AG09319 (cell line): ENCODE results near the gene LIG4.
"Not testable (repeated sequence)": the region's sequence is repeated elsewhere in the genome, so short reads cannot be mapped to it uniquely, and the experiment has no call there.

ENCODE experiments used
- DNase-seq: peaks from one replicate; pipeline ENCODE4 v3.0.0-alpha.2; 2010; ENCODE audit warnings: low read depth; ENCODE audit errors: extremely low read depth
- CTCF ChIP-seq: IDR thresholded peaks from 2 replicates; pipeline ENCODE4 v1.5.1; 2011; ENCODE audit warnings: low read depth, mild to moderate bottlenecking, inconsistent platforms, low read length, moderate library complexity

LIG4 gene

DNA sequence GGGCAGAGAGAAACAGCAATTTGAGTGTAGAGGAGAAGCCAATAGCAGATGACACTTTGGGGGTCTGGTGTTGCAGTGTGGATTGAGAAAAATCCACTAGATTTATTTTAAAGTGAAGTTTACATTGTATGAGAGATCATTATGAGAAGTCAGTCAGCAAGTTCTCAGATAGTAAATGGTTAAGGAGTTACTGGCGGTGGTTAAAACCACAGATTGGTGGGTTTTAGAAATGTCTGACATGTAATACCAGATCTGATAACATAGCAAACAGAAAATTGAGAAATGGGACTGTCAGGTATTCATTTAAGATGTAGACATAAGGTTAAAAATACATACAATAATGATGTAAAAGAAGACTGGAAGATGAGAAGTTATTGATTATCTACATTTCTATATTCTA is 10.1 kb upstream of the LIG4 start:
- TF ChIP-seq CTCF = no peak
- DNase-seq = no peak

- no peak for DNase-seq
- no peak for TF ChIP-seq CTCF
Measured at GRCh38 chr13:108223687-108224503, 8.6 kb upstream of the LIG4 start.

- no peak for DNase-seq
Measured at GRCh38 chr13:108220041-108220440, 4.7 kb upstream of the LIG4 start.

DNA sequence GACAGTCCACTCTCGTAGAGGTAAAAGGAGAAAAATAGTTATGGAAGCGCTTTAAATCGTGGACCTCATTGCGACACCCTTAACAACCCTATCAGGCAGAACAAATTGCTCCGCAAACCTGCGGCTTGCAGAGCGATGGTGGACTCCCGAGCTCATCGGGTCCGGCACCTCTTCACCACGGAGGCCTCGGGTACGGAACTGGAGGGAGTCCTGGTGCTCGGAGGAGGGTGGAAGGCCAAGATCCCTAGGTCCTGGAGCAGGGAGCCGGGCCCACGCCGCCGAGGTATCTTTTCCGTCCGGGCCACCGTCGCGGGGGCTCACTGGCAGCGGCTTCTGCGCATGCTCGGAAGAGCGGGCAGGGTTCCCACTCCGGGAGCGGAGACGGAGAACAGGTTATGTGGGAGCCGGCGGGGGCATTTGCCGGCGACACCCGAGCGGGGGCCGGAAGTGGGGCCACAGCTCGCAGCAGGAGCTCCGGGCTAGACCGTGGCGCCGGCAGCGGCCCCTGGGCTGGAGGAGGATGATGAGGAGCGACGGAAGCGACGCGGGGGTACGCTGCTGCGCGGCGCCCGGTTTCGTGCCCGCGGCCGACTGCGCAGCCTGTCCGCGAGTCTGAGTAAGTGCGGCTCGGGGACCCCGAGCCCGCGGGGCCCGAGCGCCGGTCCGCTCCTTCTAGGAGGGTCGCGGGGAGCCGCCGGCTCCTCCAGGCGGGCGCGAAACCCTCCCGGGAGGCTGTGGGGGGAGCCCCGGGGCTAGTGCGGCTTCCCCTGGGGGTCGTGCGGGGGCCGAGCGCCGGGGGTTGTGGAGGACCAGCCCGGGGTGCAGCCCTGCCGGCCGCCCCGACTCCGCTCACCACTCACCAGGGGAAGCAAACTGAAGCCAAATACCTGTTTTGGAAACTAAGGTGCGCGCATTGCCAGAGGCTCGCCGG is 3.0 kb upstream of the LIG4 start, which contains the start of gene ABHD13:
TSS of gene ABHD13 (plus strand) at position 349 of the 931 bp plus-strand sequence. CDS start 10,827 bp downstream, outside the sequence.
- DNase-seq = peak; percentile 71
- no peak for TF ChIP-seq CTCF

More at GRCh38 chr13:108220041-108220440, 4.7 kb upstream of the LIG4 start:
- TF ChIP-seq CTCF = no peak

DNA sequence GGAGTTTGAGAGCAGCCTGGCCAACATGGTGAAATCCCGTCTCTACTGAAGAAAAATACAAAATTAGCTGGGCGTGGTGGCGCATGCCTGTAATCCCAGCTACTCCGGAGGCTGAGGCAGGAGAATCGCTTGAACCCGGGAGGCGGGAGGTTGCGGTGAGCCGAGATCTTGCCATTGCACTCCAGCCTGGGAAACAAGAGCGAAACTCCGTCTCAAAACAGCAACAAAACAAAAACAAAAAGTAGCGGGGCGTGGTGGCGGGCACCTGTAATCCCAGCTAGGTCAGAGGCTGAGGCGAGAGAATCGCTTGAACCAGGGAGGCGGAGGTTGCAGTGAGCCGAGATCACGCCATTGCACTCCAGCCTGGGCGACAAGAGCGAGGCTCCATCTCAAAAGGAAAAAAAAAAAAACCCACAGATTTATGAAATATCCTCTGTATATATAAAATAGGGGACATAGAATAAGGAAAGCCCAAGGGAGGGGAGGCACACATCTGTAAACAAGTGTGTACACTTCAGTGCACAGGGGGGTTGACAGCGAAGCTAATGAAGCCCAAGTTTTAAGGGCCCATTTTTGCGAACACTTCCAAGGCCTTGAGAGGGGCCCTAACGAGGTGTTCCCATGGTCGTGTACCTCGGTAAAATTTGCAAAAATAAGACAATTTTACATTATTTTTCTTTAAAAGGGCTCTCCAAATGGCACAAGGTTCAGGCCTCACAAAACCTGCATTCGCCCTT is 2.1 kb upstream of the LIG4 start:
- not testable (repeated sequence) for DNase-seq

GRCh38 chr13:108214441-108215271 is 680 bp downstream of the LIG4 start:
- DNase-seq = no peak
- no peak for TF ChIP-seq CTCF

GRCh38 chr13:108213946-108214345 is 1.4 kb downstream of the LIG4 start:
- DNase-seq = no peak
- TF ChIP-seq CTCF = no peak
